IMR-90 (cell line): Measurements from ENCODE around the gene PRSS56.
A peak's percentile ranks its signal among the peaks of the same experiment; 100 is the strongest.

ENCODE experiments used
- BHLHE40 ChIP-seq: fragments of 150-350 bp; IDR thresholded peaks from 2 replicates; pipeline ENCODE4 v1.6.1; 2016; ENCODE audit warnings: mild to moderate bottlenecking, low read depth, low read length
- CEBPB ChIP-seq: IDR thresholded peaks from 2 replicates; pipeline ENCODE4 v1.6.1; 2012; ENCODE audit warnings: low read depth, low read length, improper control_type of control experiment
- CHD1 ChIP-seq: IDR thresholded peaks from 2 replicates; pipeline ENCODE4 v1.6.1; 2012; ENCODE audit warnings: low read depth, low read length, improper control_type of control experiment
- CTCF ChIP-seq: conservative IDR thresholded peaks from 2 replicates; pipeline ENCODE4 v1.5.1; 2012; ENCODE audit warnings: mild to moderate bottlenecking, low read depth, low read length, improper control_type of control experiment
- MAFK ChIP-seq: IDR thresholded peaks from 2 replicates; pipeline ENCODE4 v1.6.1; 2012; ENCODE audit warnings: low read depth, low read length, improper control_type of control experiment
- MAZ ChIP-seq: IDR thresholded peaks from 2 replicates; pipeline ENCODE4 v1.6.1; 2012; ENCODE audit warnings: low read depth, mild to moderate bottlenecking, low read length, improper control_type of control experiment, moderate library complexity, borderline replicate concordance
- MXI1 ChIP-seq: IDR thresholded peaks from 2 replicates; pipeline ENCODE4 v1.6.1; 2012; ENCODE audit warnings: low read depth, mild to moderate bottlenecking, low read length, moderate library complexity, borderline replicate concordance
- POLR2A ChIP-seq: IDR thresholded peaks from 2 replicates; pipeline ENCODE4 v1.6.1; 2012; ENCODE audit warnings: mild to moderate bottlenecking, low read depth, low read length
- RAD21 ChIP-seq: IDR thresholded peaks from 2 replicates; pipeline ENCODE4 v1.6.1; 2012; ENCODE audit warnings: low read length, improper control_type of control experiment
- RFX5 ChIP-seq: IDR thresholded peaks from 2 replicates; pipeline ENCODE4 v1.8.0; 2012; ENCODE audit warnings: low read depth, mild to moderate bottlenecking, low read length, moderate library complexity
- SMC3 ChIP-seq: fragments of 150-350 bp; IDR thresholded peaks from 2 replicates; pipeline ENCODE4 v1.6.1; 2016; ENCODE audit warnings: low read depth, mild to moderate bottlenecking, antibody characterized with exemption, low read length, moderate library complexity
- USF2 ChIP-seq: fragments of 150-350 bp; IDR thresholded peaks from 2 replicates; pipeline ENCODE4 v1.6.1; 2017; ENCODE audit warnings: mild to moderate bottlenecking, antibody characterized with exemption, low read length, low read depth

GRCh38 chr2:232556426-232556825 lies 36.2 kb downstream of the PRSS56 start:
- no peak for TF ChIP-seq RFX5
- TF ChIP-seq CTCF = no peak
- peak; percentile 84 for TF ChIP-seq CEBPB
- TF ChIP-seq MAFK = no peak
- TF ChIP-seq BHLHE40 = no peak
- no peak for TF ChIP-seq MXI1
- TF ChIP-seq POLR2A = no peak
- no peak for TF ChIP-seq RAD21
- TF ChIP-seq SMC3 = no peak
- TF ChIP-seq USF2 = no peak
- no peak for TF ChIP-seq CHD1
- no peak for TF ChIP-seq MAZ
